ENCODE results near the gene LGALS3BP. TPM values are rescaled to one million over a fixed set of nuclear protein-coding genes. Genes with fewer than 3 reads are reported as not detected.
A peak's percentile ranks its signal among the peaks of the same experiment; 100 is the strongest.

Gene LGALS3BP
- total and polyA plus RNA-seq, 2 of the 13 experiments (the other 11 are each of a cell fraction or from before 2014, with no cell fraction given): 137 to 332 TPM

DNA sequence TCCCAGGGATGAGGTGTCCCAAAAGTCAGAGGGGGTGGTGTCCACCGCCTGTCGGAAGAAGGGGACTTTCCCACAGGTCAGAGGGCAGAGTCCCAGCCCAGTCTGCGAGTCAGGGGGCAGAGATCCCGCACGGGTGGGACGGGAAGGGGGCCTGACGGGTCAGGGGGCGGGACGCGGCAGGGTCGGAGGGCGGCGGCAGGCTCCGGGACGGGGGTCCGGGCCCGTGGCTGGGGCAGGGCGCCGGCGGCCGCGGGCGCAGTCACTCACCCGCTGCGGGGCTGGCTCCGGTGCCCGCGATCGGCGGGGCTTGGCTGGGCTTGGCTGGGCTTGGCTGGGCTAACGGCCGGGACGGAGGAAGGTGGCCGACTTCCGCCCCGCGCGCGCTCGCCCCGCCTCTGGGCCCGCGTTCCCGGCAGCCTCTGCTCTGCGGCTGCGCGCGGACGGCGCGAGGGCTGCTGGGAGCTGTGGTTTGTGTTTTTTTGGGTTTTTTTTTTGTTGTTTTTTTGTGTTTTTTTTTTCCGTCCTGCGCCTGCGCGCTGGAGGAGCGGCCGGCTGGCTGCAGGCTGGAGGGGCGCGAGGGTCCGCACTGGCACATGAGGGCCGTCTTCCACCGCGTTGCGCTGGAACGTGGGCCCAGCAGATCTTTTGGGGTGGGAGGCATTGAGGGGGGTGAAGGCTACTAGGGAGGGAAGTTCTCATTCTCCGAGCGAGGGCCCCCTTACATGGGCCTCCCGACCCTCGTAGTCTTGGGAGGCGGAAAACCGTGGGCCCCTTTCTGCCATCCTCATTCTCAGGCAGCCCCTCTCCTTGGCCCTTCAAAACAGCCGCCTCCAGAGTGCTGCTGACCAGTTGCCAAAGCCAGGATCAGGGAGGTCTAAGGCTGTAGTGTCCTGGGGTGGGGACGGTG is 29.9 kb upstream of the LGALS3BP start, which contains the start of gene CANT1 (continued):
- TF ChIP-seq, protein P1, sequence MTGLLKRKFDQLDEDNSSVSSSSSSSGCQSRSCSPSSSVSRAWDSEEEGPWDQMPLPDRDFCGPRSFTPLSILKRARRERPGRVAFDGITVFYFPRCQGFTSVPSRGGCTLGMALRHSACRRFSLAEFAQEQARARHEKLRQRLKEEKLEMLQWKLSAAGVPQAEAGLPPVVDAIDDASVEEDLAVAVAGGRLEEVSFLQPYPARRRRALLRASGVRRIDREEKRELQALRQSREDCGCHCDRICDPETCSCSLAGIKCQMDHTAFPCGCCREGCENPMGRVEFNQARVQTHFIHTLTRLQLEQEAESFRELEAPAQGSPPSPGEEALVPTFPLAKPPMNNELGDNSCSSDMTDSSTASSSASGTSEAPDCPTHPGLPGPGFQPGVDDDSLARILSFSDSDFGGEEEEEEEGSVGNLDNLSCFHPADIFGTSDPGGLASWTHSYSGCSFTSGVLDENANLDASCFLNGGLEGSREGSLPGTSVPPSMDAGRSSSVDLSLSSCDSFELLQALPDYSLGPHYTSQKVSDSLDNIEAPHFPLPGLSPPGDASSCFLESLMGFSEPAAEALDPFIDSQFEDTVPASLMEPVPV (CRISPR knock-in tag; IDR thresholded peaks at IDR 0.05): peak; percentile 73; the same call in 1 of the 2 replicates
- TF ChIP-seq RXRB (CRISPR knock-in tag; IDR thresholded peaks at IDR 0.05; ENCODE audit: borderline replicate concordance) (peak; percentile 32; the same call in 1 of the 2 replicates), ZNF614 (CRISPR knock-in tag; IDR thresholded peaks at IDR 0.05; ENCODE audit: borderline replicate concordance) (peak; percentile 70), RARA (CRISPR knock-in tag; IDR thresholded peaks at IDR 0.05) (no peak), ZFAT (CRISPR knock-in tag; conservative IDR thresholded peaks at IDR 0.05) (no peak), SP140L (CRISPR knock-in tag; IDR thresholded peaks at IDR 0.05; ENCODE audit: borderline replicate concordance) (no peak), ZNF550 (CRISPR knock-in tag; IDR thresholded peaks at IDR 0.05; ENCODE audit: borderline replicate concordance) (no peak), MZF1 (CRISPR knock-in tag; IDR thresholded peaks at IDR 0.05; ENCODE audit: borderline replicate concordance) (no peak), SIX1 (CRISPR knock-in tag; IDR thresholded peaks at IDR 0.05; ENCODE audit: borderline replicate concordance) (no peak), GTF2F1 (IDR thresholded peaks at IDR 0.05; ENCODE audit: low read length) (no peak), TGIF2 (CRISPR knock-in tag; IDR thresholded peaks at IDR 0.05) (peak; percentile 32; the same call in 1 of the 2 replicates), ATF7 (IDR thresholded peaks at IDR 0.05) (no peak), ATF7 (CRISPR knock-in tag; IDR thresholded peaks at IDR 0.05) (no peak)
- TF ChIP-seq, protein P2, sequence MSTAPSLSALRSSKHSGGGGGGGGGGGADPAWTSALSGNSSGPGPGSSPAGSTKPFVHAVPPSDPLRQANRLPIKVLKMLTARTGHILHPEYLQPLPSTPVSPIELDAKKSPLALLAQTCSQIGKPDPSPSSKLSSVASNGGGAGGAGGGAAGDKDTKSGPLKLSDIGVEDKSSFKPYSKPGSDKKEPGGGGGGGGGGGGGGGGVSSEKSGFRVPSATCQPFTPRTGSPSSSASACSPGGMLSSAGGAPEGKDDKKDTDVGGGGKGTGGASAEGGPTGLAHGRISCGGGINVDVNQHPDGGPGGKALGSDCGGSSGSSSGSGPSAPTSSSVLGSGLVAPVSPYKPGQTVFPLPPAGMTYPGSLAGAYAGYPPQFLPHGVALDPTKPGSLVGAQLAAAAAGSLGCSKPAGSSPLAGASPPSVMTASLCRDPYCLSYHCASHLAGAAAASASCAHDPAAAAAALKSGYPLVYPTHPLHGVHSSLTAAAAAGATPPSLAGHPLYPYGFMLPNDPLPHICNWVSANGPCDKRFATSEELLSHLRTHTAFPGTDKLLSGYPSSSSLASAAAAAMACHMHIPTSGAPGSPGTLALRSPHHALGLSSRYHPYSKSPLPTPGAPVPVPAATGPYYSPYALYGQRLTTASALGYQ (CRISPR knock-in tag; IDR thresholded peaks at IDR 0.05): peak; percentile 76; the same call in 1 of the 2 replicates
- TF ChIP-seq, protein P3, sequence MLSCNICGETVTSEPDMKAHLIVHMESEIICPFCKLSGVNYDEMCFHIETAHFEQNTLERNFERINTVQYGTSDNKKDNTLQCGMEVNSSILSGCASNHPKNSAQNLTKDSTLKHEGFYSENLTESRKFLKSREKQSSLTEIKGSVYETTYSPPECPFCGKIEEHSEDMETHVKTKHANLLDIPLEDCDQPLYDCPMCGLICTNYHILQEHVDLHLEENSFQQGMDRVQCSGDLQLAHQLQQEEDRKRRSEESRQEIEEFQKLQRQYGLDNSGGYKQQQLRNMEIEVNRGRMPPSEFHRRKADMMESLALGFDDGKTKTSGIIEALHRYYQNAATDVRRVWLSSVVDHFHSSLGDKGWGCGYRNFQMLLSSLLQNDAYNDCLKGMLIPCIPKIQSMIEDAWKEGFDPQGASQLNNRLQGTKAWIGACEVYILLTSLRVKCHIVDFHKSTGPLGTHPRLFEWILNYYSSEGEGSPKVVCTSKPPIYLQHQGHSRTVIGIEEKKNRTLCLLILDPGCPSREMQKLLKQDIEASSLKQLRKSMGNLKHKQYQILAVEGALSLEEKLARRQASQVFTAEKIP (CRISPR knock-in tag; IDR thresholded peaks at IDR 0.05; ENCODE audit: borderline replicate concordance): no peak
- TF ChIP-seq, protein P4, sequence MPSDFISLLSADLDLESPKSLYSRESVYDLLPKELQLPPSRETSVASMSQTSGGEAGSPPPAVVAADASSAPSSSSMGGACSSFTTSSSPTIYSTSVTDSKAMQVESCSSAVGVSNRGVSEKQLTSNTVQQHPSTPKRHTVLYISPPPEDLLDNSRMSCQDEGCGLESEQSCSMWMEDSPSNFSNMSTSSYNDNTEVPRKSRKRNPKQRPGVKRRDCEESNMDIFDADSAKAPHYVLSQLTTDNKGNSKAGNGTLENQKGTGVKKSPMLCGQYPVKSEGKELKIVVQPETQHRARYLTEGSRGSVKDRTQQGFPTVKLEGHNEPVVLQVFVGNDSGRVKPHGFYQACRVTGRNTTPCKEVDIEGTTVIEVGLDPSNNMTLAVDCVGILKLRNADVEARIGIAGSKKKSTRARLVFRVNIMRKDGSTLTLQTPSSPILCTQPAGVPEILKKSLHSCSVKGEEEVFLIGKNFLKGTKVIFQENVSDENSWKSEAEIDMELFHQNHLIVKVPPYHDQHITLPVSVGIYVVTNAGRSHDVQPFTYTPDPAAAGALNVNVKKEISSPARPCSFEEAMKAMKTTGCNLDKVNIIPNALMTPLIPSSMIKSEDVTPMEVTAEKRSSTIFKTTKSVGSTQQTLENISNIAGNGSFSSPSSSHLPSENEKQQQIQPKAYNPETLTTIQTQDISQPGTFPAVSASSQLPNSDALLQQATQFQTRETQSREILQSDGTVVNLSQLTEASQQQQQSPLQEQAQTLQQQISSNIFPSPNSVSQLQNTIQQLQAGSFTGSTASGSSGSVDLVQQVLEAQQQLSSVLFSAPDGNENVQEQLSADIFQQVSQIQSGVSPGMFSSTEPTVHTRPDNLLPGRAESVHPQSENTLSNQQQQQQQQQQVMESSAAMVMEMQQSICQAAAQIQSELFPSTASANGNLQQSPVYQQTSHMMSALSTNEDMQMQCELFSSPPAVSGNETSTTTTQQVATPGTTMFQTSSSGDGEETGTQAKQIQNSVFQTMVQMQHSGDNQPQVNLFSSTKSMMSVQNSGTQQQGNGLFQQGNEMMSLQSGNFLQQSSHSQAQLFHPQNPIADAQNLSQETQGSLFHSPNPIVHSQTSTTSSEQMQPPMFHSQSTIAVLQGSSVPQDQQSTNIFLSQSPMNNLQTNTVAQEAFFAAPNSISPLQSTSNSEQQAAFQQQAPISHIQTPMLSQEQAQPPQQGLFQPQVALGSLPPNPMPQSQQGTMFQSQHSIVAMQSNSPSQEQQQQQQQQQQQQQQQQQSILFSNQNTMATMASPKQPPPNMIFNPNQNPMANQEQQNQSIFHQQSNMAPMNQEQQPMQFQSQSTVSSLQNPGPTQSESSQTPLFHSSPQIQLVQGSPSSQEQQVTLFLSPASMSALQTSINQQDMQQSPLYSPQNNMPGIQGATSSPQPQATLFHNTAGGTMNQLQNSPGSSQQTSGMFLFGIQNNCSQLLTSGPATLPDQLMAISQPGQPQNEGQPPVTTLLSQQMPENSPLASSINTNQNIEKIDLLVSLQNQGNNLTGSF (CRISPR knock-in tag; IDR thresholded peaks at IDR 0.05): peak; percentile 37; the same call in 1 of the 2 replicates

Measured in HepG2 (cell line).